AG04449 (cell line): ENCODE results near the gene GSG1L.

ENCODE experiments used
- CTCF ChIA-PET: fragments of 350-600 bp; formaldehyde crosslinking; extraction: SDS; loops from one replicate; lab custom pipeline; 2021; ENCODE audit warnings: antibody characterized with exemption; lab: Yijun Ruan, JAX
- POLR2A ChIA-PET: fragments of 400-600, 350-600 bp; formaldehyde crosslinking; extraction: SDS; loops from one replicate; lab custom pipeline; 2020; ENCODE audit warnings: antibody characterized with exemption, inconsistent platforms; lab: Yijun Ruan, JAX
- DNase-seq: peaks from one replicate; pipeline ENCODE4 v3.0.0-alpha.2; 2010; ENCODE audit warnings: low read depth, low spot score
- H3K4me3 ChIP-seq: 2 replicates; pipeline ENCODE4 v1.5.1; 2011; ENCODE audit warnings: low read depth, mild to moderate bottlenecking, control low read depth, low read length
- CTCF ChIP-seq: IDR thresholded peaks from one replicate; pipeline ENCODE4 v1.5.1; 2011; ENCODE audit warnings: mild to moderate bottlenecking, moderate library complexity, low read length, control low read depth, inconsistent platforms; ENCODE audit not compliant: insufficient read depth; ENCODE audit errors: missing control alignments

Gene GSG1L

GRCh38 chr16:27859020-27859419, 204.5 kb downstream of the GSG1L start:
- TF ChIP-seq CTCF, result no peak
- CTCF ChIA-PET, result interaction anchor here (1.7 kb wide), 1 partner anchor 219 kb away, joined by 6 read pairs; no protein-coding TSS in a partner anchor
- H3K4me3 ChIP-seq, result no peak overlapping the region
- POLR2A ChIA-PET, result no interaction called here
- DNase-seq, result no peak

GRCh38 chr16:27853651-27854050, 209.9 kb downstream of the GSG1L start:
- CTCF ChIA-PET, result no interaction called here
- H3K4me3 ChIP-seq, result no peak overlapping the region
- DNase-seq, result no peak
- TF ChIP-seq CTCF, result no peak
- POLR2A ChIA-PET, result no interaction called here

GRCh38 chr16:27853101-27853500, 210.4 kb downstream of the GSG1L start:
- no peak for DNase-seq
- no peak overlapping the region for H3K4me3 ChIP-seq
- no peak for TF ChIP-seq CTCF
- ChIA-PET POLR2A (no interaction called here), CTCF (no interaction called here)

GRCh38 chr16:27852681-27853080, 210.8 kb downstream of the GSG1L start:
- H3K4me3 ChIP-seq, result no peak overlapping the region
- ChIA-PET POLR2A (no interaction called here), CTCF (no interaction called here)
- no peak for TF ChIP-seq CTCF
- no peak for DNase-seq

- ChIA-PET CTCF (no interaction called here), POLR2A (no interaction called here)
- no peak for TF ChIP-seq CTCF
- no peak for DNase-seq
- no peak overlapping the region for H3K4me3 ChIP-seq
Measured at GRCh38 chr16:27852116-27852515, 211.4 kb downstream of the GSG1L start.

- TF ChIP-seq CTCF, result no peak
- ChIA-PET POLR2A (no interaction called here), CTCF (no interaction called here)
Measured at GRCh38 chr16:27851586-27851985, 211.9 kb downstream of the GSG1L start.

More at GRCh38 chr16:27851586-27851985, 211.9 kb downstream of the GSG1L start:
- DNase-seq, result no peak
- H3K4me3 ChIP-seq, result no peak overlapping the region
